Ectodermal cell (in vitro differentiated cells): ENCODE results near the gene INPP5J.
A peak's percentile ranks its signal among the peaks of the same experiment; 100 is the strongest.

Source experiments
- H3K27ac ChIP-seq: 2 replicates; pipeline ENCODE4 v1.7.0; 2013; ENCODE audit warnings: mild to moderate bottlenecking, low read depth, low read length; ENCODE audit not compliant: insufficient read depth, poor library complexity, severe bottlenecking
- H3K27me3 ChIP-seq: 2 replicates; pipeline ENCODE4 v1.7.0; 2013; ENCODE audit warnings: mild to moderate bottlenecking, low read length; ENCODE audit not compliant: insufficient read depth, control insufficient read depth, poor library complexity, severe bottlenecking
- H3K36me3 ChIP-seq: one replicate; pipeline ENCODE4 v1.7.0; 2013; ENCODE audit warnings: low read length; ENCODE audit not compliant: control insufficient read depth, insufficient read depth
- H3K4me1 ChIP-seq: one replicate; pipeline ENCODE4 v1.7.0; 2013; ENCODE audit warnings: low read length; ENCODE audit not compliant: control insufficient read depth, insufficient read depth
- H3K4me3 ChIP-seq: 2 replicates; pipeline ENCODE4 v1.7.0; 2013; ENCODE audit warnings: low read depth, low read length, control low read depth; ENCODE audit not compliant: insufficient read depth
- H3K9me3 ChIP-seq: 2 replicates; pipeline ENCODE4 v1.7.0; 2013; ENCODE audit warnings: mild to moderate bottlenecking, low read length, moderate library complexity; ENCODE audit not compliant: control insufficient read depth
- WGBS, 2 experiments: methylation state at CpG; one replicate each; pipeline ENCODE4 v1.1.7; 2013; ENCODE audit warnings: missing lambda C conversion rate in 2 of 2; 5-methylcytosine and 5-hydroxymethylcytosine counted together

Gene INPP5J

GRCh38 chr22:31080848-31081649 is 41.7 kb upstream of the INPP5J start, which contains the start of gene SMTN:
SMTN (plus strand) TSS chr22:31081318; CDS start chr22:31083259, 1,941 bp downstream.
- peak within 1 kb of the TSS; percentile 85 for H3K27ac ChIP-seq
- 2% methylated on average over 63 of the region's 63 CpGs for WGBS, 2 experiments
- H3K4me1 ChIP-seq: peaks cover 14% of the 10 kb centered on the region
- peak within 1 kb of the TSS; percentile 53 for H3K4me3 ChIP-seq
- no peaks in the 10 kb centered on the region for H3K9me3 ChIP-seq
- peaks cover 9% of the 10 kb centered on the region for H3K27me3 ChIP-seq
- H3K36me3 ChIP-seq: no peaks in the 10 kb centered on the region

- Histone ChIP-seq H3K9me3 (no peaks in the 10 kb centered on the region), H3K36me3 (no peaks in the 10 kb centered on the region), H3K4me3 (peak overlapping the region; percentile 53), H3K27me3 (peaks cover 9% of the 10 kb centered on the region), H3K4me1 (peaks cover 14% of the 10 kb centered on the region), H3K27ac (no peak overlapping the region)
- 91 to 98% methylated on average over 4 to 5 of the region's 6 CpGs for WGBS, 2 experiments
Observed at GRCh38 chr22:31081963-31082605, 40.7 kb upstream of the INPP5J start.

GRCh38 chr22:31082606-31083376 is 40.0 kb upstream of the INPP5J start:
- H3K27me3 ChIP-seq: peaks cover 9% of the 10 kb centered on the region
- no peaks in the 10 kb centered on the region for H3K9me3 ChIP-seq
- WGBS, 2 experiments: 92 to 94% methylated on average over 11 of the region's 11 CpGs
- H3K4me3 ChIP-seq: no peak overlapping the region
- H3K36me3 ChIP-seq: no peaks in the 10 kb centered on the region
- peaks cover 14% of the 10 kb centered on the region for H3K4me1 ChIP-seq
- no peak overlapping the region for H3K27ac ChIP-seq

DNA sequence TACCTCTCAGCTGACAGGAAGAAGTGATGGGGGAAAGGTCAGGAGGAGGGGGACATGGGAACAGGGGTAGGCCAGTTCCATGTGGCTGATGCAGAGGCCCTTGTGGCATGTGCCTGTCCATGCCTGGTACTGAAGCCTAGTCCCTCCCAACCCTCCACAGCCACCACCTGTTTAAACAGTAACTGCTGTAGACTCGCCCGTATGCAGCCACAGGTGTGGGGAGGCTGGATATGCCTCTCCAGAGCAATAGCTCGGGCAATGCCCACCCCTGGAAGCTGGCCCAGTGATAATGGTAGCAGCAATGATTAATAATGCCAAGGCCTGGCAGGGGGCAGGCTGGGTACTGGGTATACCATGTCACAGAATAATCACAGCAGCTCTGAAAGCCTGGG is 39.4 kb upstream of the INPP5J start:
- Histone ChIP-seq H3K4me1 (peaks cover 14% of the 10 kb centered on the region), H3K36me3 (no peaks in the 10 kb centered on the region), H3K27ac (no peak overlapping the region), H3K4me3 (no peak overlapping the region), H3K9me3 (no peaks in the 10 kb centered on the region), H3K27me3 (peaks cover 9% of the 10 kb centered on the region)
- WGBS, 2 experiments: 95% methylated on average over 3 of the region's 3 CpGs

- Histone ChIP-seq H3K9me3 (no peaks in the 10 kb centered on the region), H3K4me1 (peaks cover 14% of the 10 kb centered on the region), H3K27ac (peak overlapping the region; percentile 64), H3K4me3 (peak overlapping the region; percentile 57), H3K36me3 (no peaks in the 10 kb centered on the region), H3K27me3 (peaks cover 9% of the 10 kb centered on the region)
- WGBS, 2 experiments: 24 to 28% methylated on average over 18 of the region's 18 CpGs
Observed at GRCh38 chr22:31083923-31084810, 38.6 kb upstream of the INPP5J start.

DNA sequence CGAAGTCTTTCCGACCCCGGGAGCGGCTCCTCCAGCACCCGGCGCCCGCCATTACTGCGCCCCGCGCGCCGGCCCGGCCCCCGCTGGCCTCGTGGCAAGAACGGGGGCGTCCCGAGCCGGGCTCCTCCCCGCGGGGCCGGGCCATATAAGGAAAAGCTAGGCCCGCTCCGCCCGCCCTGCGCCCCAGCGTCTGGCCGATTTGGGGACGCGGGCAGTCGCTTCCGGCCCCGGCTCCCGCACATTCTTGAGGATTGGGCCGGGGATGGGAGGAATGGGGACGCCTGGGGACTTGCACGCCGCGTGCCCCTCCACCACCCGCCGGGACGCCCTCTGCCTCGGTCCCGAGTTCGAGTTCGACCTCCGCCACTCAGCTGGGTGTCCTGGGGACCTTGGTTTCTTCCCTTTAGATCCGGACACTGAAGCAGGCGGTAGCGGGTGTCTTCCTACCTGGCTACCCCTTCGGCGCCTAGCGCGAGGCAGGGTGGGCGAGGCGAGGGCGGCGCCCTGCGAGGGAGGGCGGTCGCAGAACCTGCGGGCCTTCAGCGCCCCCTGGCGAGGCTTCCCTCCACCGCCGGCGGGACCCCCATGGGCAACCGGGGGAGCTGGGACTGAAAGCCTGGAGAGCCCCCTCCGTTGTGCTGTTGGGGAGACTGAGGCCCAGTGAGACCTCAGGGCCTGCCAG is 37.8 kb upstream of the INPP5J start:
- no peaks in the 10 kb centered on the region for H3K36me3 ChIP-seq
- H3K27ac ChIP-seq: peak overlapping the region; percentile 64
- peaks cover 9% of the 10 kb centered on the region for H3K27me3 ChIP-seq
- peak overlapping the region; percentile 57 for H3K4me3 ChIP-seq
- no peaks in the 10 kb centered on the region for H3K9me3 ChIP-seq
- 1% methylated on average over 69 of the region's 69 CpGs for WGBS, 2 experiments
- H3K4me1 ChIP-seq: peaks cover 14% of the 10 kb centered on the region

DNA sequence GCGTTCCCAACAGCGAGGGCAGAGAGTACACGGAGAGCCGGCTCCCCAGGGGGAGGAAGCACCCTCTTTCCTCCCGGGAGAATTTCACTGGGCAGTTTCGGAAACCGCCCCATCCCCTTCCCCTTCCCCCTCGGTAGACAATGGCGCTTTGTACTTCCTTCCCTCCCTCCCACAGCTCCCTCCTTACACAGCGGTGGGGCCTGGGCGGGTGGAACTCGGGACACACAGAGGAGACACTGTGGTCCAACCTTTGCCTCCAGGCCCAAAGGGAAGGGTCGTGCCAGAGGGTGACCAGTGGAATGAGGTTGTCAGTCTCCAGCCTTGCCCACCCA is 37.3 kb upstream of the INPP5J start:
- Histone ChIP-seq H3K9me3 (no peaks in the 10 kb centered on the region), H3K27me3 (peaks cover 9% of the 10 kb centered on the region), H3K4me3 (peak overlapping the region; percentile 57), H3K36me3 (no peaks in the 10 kb centered on the region), H3K27ac (peak overlapping the region; percentile 64), H3K4me1 (peaks cover 14% of the 10 kb centered on the region)
- WGBS, 2 experiments: 8 to 13% methylated on average over 13 of the region's 13 CpGs

DNA sequence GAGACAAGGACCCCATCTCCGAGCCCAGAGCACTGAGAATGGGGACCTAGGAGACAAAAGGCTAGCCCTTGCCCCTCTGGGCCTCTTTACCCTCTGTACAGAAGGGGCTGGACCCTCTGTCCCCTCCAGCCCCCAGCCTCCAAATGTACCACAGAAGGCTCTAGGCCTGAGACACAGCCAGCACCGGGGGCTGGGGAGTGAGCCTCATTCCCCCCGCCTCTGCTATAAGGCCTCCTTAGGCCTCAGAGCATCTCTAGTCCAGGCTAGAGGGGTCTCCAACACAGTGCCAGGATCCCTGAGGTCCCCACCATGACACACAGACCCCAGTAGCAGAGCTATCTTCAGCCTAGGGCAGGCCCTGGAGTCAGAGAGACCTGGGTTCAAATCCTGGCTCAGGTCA is 36.8 kb upstream of the INPP5J start:
- H3K27ac ChIP-seq: no peak overlapping the region
- WGBS, 2 experiments: 94 to 95% methylated on average over 3 of the region's 3 CpGs

GRCh38 chr22:31086703-31087330 is 35.9 kb upstream of the INPP5J start:
- Histone ChIP-seq H3K27me3 (peaks cover 7% of the 10 kb centered on the region), H3K27ac (no peak overlapping the region), H3K9me3 (no peaks in the 10 kb centered on the region), H3K36me3 (no peaks in the 10 kb centered on the region), H3K4me1 (peaks cover 13% of the 10 kb centered on the region), H3K4me3 (no peak overlapping the region)
- WGBS, 2 experiments: 87 to 93% methylated on average over 8 of the region's 8 CpGs

More for the DNA sequence above, 36.8 kb upstream of the INPP5J start:
- Histone ChIP-seq H3K4me3 (no peak overlapping the region), H3K4me1 (peaks cover 14% of the 10 kb centered on the region), H3K27me3 (peaks cover 9% of the 10 kb centered on the region), H3K9me3 (no peaks in the 10 kb centered on the region), H3K36me3 (no peaks in the 10 kb centered on the region)
